Naive B cell (primary cell): ENCODE results near the gene SUPT7L. TPM values are rescaled to one million over a fixed set of nuclear protein-coding genes. Genes with fewer than 3 reads are reported as not detected.

Source experiments
- ATAC-seq, 2 donors: fragments of 150-1000 bp; cut with Tn5 transposase; 2 replicates each; pipeline ENCODE4 v1.10.0; 2021; ENCODE audit warnings: low read depth in 2 of 2, mild to moderate bottlenecking in 2 of 2, moderate library complexity in 2 of 2
- DNase-seq: peaks from one replicate; pipeline ENCODE4 v3.0.0; 2022
- H3K27ac Mint-ChIP-seq, 6 donors: one replicate each; pipeline ENCODE4 v1.8.0; 2020 to 2022; ENCODE audit warnings: mild to moderate bottlenecking in 6 of 6, mixed read lengths in 6 of 6, moderate library complexity in 5 of 6, inconsistent platforms in 2 of 6
- H3K27me3 Mint-ChIP-seq, 3 donors: one replicate each; pipeline ENCODE4 v1.8.0; 2021 to 2022; ENCODE audit warnings: mixed read lengths in 3 of 3, mild to moderate bottlenecking in 1 of 3
- H3K36me3 Mint-ChIP-seq, 2 donors: one replicate each; pipeline ENCODE4 v1.8.0; 2020 to 2022; ENCODE audit warnings: mixed read lengths in 2 of 2, inconsistent platforms in 1 of 2, mild to moderate bottlenecking in 1 of 2
- H3K4me1 Mint-ChIP-seq, 3 donors: one replicate each; pipeline ENCODE4 v1.8.0; 2020 to 2022; ENCODE audit warnings: mixed read lengths in 3 of 3, inconsistent platforms in 1 of 3, mild to moderate bottlenecking in 1 of 3, moderate library complexity in 1 of 3
- H3K4me3 Mint-ChIP-seq, 8 donors: one replicate each; pipeline ENCODE4 v1.8.0; 2020 to 2022; ENCODE audit warnings: mild to moderate bottlenecking in 8 of 8, mixed read lengths in 8 of 8, moderate library complexity in 8 of 8, inconsistent platforms in 2 of 8
- H3K9me3 Mint-ChIP-seq, 7 donors: one replicate each; pipeline ENCODE4 v1.8.0; 2020 to 2022; ENCODE audit warnings: mixed read lengths in 7 of 7, mild to moderate bottlenecking in 5 of 7, inconsistent platforms in 2 of 7, moderate library complexity in 1 of 7
- polyA plus RNA-seq, 6 donors: library from polyadenylated mRNA; unstranded; fragments of 300-500 nt; fragmentation: Illumina TruSeq; gene quantifications; one replicate each; pipeline ENCODE4 v1.2.3, GENCODE V29; 2021; ENCODE audit warnings: low read depth in 6 of 6

Gene SUPT7L
- polyA plus RNA-seq, 6 donors from 2014 or later: 12.9 to 18.2 (median 15.2) TPM

DNA sequence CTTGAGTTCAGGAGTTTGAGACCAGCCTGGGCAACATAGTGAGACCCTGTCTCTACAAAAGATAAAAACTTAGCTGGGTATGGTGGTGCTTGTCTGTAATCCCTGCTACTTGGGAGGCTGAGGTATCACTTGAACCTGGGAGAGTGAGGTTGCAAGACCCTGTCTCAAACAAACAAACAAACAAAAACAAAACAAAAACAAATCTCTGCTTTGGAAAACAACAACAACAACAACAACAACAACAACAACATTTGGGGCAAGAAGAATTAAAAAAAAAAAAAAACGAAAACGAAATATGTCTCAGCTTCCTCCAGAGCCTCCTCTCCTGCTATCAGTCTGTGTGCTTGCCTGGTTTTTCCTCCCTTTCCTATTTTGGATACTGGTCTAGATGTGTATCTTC is 17.2 kb upstream of the SUPT7L start:
- Mint-ChIP-seq H3K4me1 (peaks cover 5 to 6% (median 6%) of the 10 kb centered on the region in 3 donors), H3K4me3 (peak overlapping the region in 1 of 8 donors; percentile 1), H3K36me3 (peaks cover 12 to 21% of the 10 kb centered on the region in 2 donors), H3K27ac (peak overlapping the region in 1 of 6 donors; percentile 24), H3K9me3 (no peaks in the 10 kb centered on the region), H3K27me3 (no peaks in the 10 kb centered on the region)
- no peak for DNase-seq
- no peak for ATAC-seq

DNA sequence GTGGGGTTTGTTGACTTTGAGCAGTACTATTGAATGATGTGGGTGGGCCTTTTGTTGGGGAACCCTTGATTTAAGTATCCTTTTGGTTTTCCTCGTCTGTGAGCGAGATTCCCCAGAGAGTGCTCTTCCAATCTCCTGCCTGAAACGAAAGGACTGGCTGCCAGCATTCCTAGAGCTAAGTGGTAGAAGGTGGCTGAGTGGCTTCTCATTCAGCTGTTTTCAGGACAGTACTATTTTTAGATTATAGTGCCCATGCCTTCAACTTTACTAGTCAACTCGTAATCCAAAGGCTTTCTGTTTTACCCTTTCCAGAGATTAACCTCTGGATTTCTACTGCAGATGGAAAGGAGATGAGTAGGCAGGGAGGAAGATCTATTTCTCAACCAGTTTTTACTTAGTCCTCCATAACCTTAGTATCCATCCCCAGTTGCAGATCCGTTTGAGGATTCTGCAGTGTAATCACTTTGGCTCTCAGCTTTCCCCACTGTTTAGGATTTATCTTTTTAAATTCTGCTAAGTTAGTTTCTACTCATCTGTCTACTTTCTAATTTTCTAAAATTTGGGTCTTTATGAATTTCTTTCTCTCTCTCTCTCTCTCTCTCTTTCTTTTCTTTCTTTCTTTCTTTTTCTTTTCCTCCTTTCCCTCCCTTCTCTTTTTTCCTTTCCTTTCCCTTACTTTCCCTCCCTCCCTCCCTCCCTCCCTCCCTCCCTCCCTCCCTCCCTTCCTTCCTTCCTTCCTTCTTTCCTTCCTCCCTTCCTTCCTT is 9.5 kb upstream of the SUPT7L start:
- ATAC-seq: no peak
- peak overlapping the region in 1 of 6 donors; percentile 61 for H3K27ac Mint-ChIP-seq
- no peak for DNase-seq
- H3K4me3 Mint-ChIP-seq: peak overlapping the region in 1 of 8 donors; percentile 69
- H3K36me3 Mint-ChIP-seq: peaks cover 23 to 33% of the 10 kb centered on the region in 2 donors
- H3K9me3 Mint-ChIP-seq: no peaks in the 10 kb centered on the region
- no peaks in the 10 kb centered on the region for H3K27me3 Mint-ChIP-seq
- H3K4me1 Mint-ChIP-seq: peaks cover 0 to 16% (median 11%) of the 10 kb centered on the region in 3 donors

DNA sequence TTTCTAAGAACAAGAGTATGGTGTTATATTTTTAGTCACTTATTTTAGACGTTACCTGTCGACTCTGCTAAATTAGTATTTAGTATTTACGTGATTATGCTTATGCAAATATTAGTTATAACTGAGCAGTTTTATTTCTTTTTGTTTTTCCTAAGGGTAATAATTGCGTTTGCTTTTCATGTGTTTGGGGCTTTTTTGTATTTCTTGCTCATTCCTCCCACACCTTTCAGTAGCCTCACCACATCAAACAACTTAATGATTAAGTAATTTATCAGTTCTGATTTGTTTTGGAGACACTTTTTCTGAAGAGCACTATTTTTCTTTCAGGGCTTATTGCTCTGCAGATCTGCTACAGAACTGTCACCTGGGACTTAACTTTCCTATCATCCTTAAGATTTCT is 7.8 kb upstream of the SUPT7L start:
- Mint-ChIP-seq H3K27me3 (no peaks in the 10 kb centered on the region), H3K4me3 (peak overlapping the region in 1 of 8 donors; percentile 51), H3K27ac (no peak overlapping the region), H3K4me1 (peaks cover 8 to 21% (median 11%) of the 10 kb centered on the region in 3 donors), H3K9me3 (no peaks in the 10 kb centered on the region), H3K36me3 (peaks cover 19 to 33% of the 10 kb centered on the region in 2 donors)
- ATAC-seq (no peak), DNase-seq (no peak)

DNA sequence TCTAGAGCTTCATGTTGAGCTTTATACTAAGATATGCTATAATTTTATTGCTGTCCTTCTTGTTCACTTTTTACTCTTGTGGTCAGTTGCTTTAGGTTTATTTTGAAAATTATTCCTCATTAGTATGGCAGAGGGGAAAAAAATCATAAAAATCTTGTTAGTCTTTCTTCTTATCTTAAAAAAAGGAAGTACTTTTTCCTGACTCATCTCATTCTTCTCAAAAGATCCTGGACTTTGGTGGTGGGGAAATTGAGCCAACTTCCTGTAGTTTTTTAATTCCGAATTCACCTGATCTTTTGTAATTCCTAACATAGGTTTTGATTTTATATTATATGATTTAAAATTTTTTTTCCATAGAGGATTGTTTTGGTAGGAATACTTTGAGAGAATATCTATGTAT is 4.0 kb upstream of the SUPT7L start:
- ATAC-seq (no peak), DNase-seq (no peak)
- peak overlapping the region in 1 of 8 donors; percentile 52 for H3K4me3 Mint-ChIP-seq
- no peaks in the 10 kb centered on the region for H3K9me3 Mint-ChIP-seq
- H3K36me3 Mint-ChIP-seq: peaks cover 14 to 15% of the 10 kb centered on the region in 2 donors
- H3K4me1 Mint-ChIP-seq: peaks cover 21 to 43% (median 35%) of the 10 kb centered on the region in 3 donors
- no peaks in the 10 kb centered on the region for H3K27me3 Mint-ChIP-seq
- H3K27ac Mint-ChIP-seq: no peak overlapping the region

GRCh38 chr2:27664622-27665363 is 1.4 kb upstream of the SUPT7L start:
- no peak for DNase-seq
- H3K9me3 Mint-ChIP-seq: no peaks in the 10 kb centered on the region
- no peaks in the 10 kb centered on the region for H3K27me3 Mint-ChIP-seq
- ATAC-seq: no peak
- peaks cover 22 to 43% (median 40%) of the 10 kb centered on the region in 3 donors for H3K4me1 Mint-ChIP-seq
- H3K36me3 Mint-ChIP-seq: peaks cover 14 to 15% of the 10 kb centered on the region in 2 donors
- peak overlapping the region in 3 of 6 donors; percentile 67 to 99 (median 99) for H3K27ac Mint-ChIP-seq
- H3K4me3 Mint-ChIP-seq: peak overlapping the region; percentile 96 to 100 (median 100)

GRCh38 chr2:27664154-27664574 is 750 bp upstream of the SUPT7L start:
- Mint-ChIP-seq H3K36me3 (peaks cover 15 to 18% of the 10 kb centered on the region in 2 donors), H3K27me3 (no peaks in the 10 kb centered on the region), H3K4me1 (peaks cover 22 to 47% (median 40%) of the 10 kb centered on the region in 3 donors), H3K9me3 (no peaks in the 10 kb centered on the region), H3K27ac (peak overlapping the region; percentile 99), H3K4me3 (peak overlapping the region; percentile 96 to 100 (median 100))
- ATAC-seq: peak; percentile 3 to 60
- no peak for DNase-seq

GRCh38 chr2:27661371-27661770 is 2.0 kb downstream of the SUPT7L start:
- ATAC-seq (no peak), DNase-seq (no peak)
- H3K9me3 Mint-ChIP-seq: no peaks in the 10 kb centered on the region
- peaks cover 22 to 40% (median 34%) of the 10 kb centered on the region in 3 donors for H3K4me1 Mint-ChIP-seq
- H3K27ac Mint-ChIP-seq: peak overlapping the region in 3 of 6 donors; percentile 1 to 21 (median 11)
- H3K4me3 Mint-ChIP-seq: peak overlapping the region in 5 of 8 donors; percentile 50 to 99 (median 65)
- no peaks in the 10 kb centered on the region for H3K27me3 Mint-ChIP-seq
- H3K36me3 Mint-ChIP-seq: peaks cover 15% of the 10 kb centered on the region in 2 donors

- H3K27ac Mint-ChIP-seq: peak overlapping the region in 2 of 6 donors; percentile 8 to 15
- ATAC-seq (no peak), DNase-seq (no peak)
- H3K36me3 Mint-ChIP-seq: peaks cover 20 to 27% of the 10 kb centered on the region in 2 donors
- H3K4me3 Mint-ChIP-seq: no peak overlapping the region
- H3K4me1 Mint-ChIP-seq: peaks cover 6 to 19% (median 10%) of the 10 kb centered on the region in 3 donors
- H3K9me3 Mint-ChIP-seq: no peaks in the 10 kb centered on the region
- H3K27me3 Mint-ChIP-seq: no peaks in the 10 kb centered on the region
Observed at GRCh38 chr2:27655155-27655951, 8.1 kb downstream of the SUPT7L start.

- peaks cover 6 to 13% (median 10%) of the 10 kb centered on the region in 3 donors for H3K4me1 Mint-ChIP-seq
- no peaks in the 10 kb centered on the region for H3K9me3 Mint-ChIP-seq
- peaks cover 20 to 26% of the 10 kb centered on the region in 2 donors for H3K36me3 Mint-ChIP-seq
- no peak overlapping the region for H3K4me3 Mint-ChIP-seq
- peak overlapping the region in 3 of 6 donors; percentile 53 to 91 (median 62) for H3K27ac Mint-ChIP-seq
- no peaks in the 10 kb centered on the region for H3K27me3 Mint-ChIP-seq
- DNase-seq (no peak), ATAC-seq (no peak)
Observed at GRCh38 chr2:27653397-27653796, 10.0 kb downstream of the SUPT7L start.

GRCh38 chr2:27652790-27653189 is 10.6 kb downstream of the SUPT7L start:
- no peak for DNase-seq
- Mint-ChIP-seq H3K4me1 (peaks cover 6 to 13% (median 10%) of the 10 kb centered on the region in 3 donors), H3K36me3 (peaks cover 20 to 28% of the 10 kb centered on the region in 2 donors), H3K27ac (peak overlapping the region in 2 of 6 donors; percentile 3 to 93), H3K9me3 (no peaks in the 10 kb centered on the region), H3K27me3 (no peaks in the 10 kb centered on the region), H3K4me3 (no peak overlapping the region)
- ATAC-seq: no peak

DNA sequence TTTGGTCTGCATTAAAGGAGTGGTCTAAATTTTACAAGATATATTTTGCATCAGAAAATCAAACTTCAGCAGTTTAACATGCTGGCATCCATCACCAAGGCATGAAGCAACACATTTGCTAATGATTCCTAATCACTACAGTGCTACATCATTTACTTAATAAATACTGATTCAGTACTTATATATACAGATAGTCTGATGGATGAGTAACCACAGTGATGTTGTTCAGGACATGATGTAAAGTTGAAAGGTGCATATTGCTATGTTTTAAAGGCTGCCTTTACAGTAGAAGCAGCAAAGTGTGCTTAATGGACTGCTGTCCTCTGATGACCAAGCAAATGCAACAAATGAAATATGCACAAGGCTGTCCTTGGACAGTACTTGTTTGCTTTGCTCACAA is 11.1 kb downstream of the SUPT7L start:
- Mint-ChIP-seq H3K27me3 (no peaks in the 10 kb centered on the region), H3K4me3 (no peak overlapping the region), H3K36me3 (peaks cover 20 to 32% of the 10 kb centered on the region in 2 donors)

DNA sequence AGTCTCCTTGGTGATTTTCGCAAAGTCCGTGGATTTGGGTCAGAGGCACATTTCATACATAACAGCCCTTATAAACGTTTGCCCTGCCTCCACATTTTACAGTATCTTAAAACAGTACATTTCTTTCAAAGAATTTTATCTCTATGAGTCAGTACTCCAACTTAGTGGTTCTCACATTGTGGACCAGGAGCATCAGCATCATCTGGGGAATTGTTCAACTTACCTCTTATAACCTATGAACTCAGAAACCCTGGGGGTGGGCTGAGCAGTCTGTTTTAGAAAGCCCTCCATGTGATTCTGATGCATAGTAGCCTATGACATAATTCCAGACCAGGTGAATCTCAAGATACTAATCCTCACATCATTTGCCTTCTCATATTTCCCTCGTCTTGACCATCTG is 12.4 kb downstream of the SUPT7L start:
- no peaks in the 10 kb centered on the region for H3K27me3 Mint-ChIP-seq
- no peaks in the 10 kb centered on the region for H3K9me3 Mint-ChIP-seq
- H3K4me3 Mint-ChIP-seq: no peak overlapping the region
- peaks cover 20 to 32% of the 10 kb centered on the region in 2 donors for H3K36me3 Mint-ChIP-seq
- DNase-seq: no peak
- peaks cover 6 to 13% (median 10%) of the 10 kb centered on the region in 3 donors for H3K4me1 Mint-ChIP-seq
- no peak for ATAC-seq
- H3K27ac Mint-ChIP-seq: peak overlapping the region in 1 of 6 donors; percentile 39

More for the DNA sequence above, 11.1 kb downstream of the SUPT7L start:
- ATAC-seq: no peak
- DNase-seq: no peak
- Mint-ChIP-seq H3K9me3 (no peaks in the 10 kb centered on the region), H3K27ac (peak overlapping the region in 2 of 6 donors; percentile 3 to 93), H3K4me1 (peaks cover 6 to 13% (median 10%) of the 10 kb centered on the region in 3 donors)

- ATAC-seq (no peak), DNase-seq (no peak)
Observed at GRCh38 chr2:27647737-27648136, 15.7 kb downstream of the SUPT7L start.

More at GRCh38 chr2:27647737-27648136, 15.7 kb downstream of the SUPT7L start:
- Mint-ChIP-seq H3K27ac (no peak overlapping the region), H3K4me3 (no peak overlapping the region), H3K9me3 (no peaks in the 10 kb centered on the region), H3K36me3 (peaks cover 0 to 17% of the 10 kb centered on the region in 2 donors), H3K27me3 (no peaks in the 10 kb centered on the region), H3K4me1 (no peaks in the 10 kb centered on the region)
